ENCODE data around the gene MAP4K3. TPM values are rescaled to one million over a fixed set of nuclear protein-coding genes. Genes with fewer than 3 reads are reported as not detected.

MAP4K3 gene
- total RNA-seq, 1 donor from 2014 or later: 58.1 TPM

DNA sequence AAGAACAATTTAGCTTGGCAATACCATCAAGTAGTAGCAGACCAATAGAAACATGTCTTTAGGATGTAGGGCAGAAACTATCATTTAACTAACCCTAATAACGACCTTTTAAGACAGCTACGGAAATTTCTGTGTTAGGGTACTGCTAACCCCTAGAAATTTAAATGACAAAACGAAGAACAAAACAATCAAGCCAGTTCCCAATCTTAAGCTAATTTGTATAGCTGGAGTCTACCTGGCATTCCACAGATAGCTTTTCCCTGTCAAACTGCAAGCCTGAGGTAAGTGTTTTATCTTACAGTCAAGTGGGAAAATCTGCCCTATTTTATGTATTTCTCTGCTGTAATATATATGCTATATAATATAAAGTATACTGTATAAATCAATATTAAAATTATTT is 155.7 kb downstream of the MAP4K3 start:
- no peak overlapping the region for H2AFZ ChIP-seq (ENCODE audit: low read depth, low read length)
- no peaks in the 10 kb centered on the region for H3K79me2 ChIP-seq (ENCODE audit: insufficient read depth, low read length)
- Mint-ChIP-seq H3K4me1 (ENCODE audit: low read depth, unreplicated experiment) (peaks cover 12% of the 10 kb centered on the region), H3K9me3 (ENCODE audit: unreplicated experiment) (no peaks in the 10 kb centered on the region), H3K27ac (ENCODE audit: unreplicated experiment) (no peak overlapping the region), H3K36me3 (ENCODE audit: low read depth, unreplicated experiment) (peaks cover 13% of the 10 kb centered on the region), H3K27me3 (ENCODE audit: low read depth, unreplicated experiment) (no peaks in the 10 kb centered on the region), H3K4me3 (ENCODE audit: unreplicated experiment) (no peak overlapping the region)
- DNase-seq (ENCODE audit: low read depth): no peak
- H3K27me3 ChIP-seq (ENCODE audit: insufficient read depth, low read length): no peaks in the 10 kb centered on the region
- no peak overlapping the region for H3K9ac ChIP-seq (ENCODE audit: low read length)
- FAIRE-seq: no peak
- no peaks in the 10 kb centered on the region for H3K9me3 ChIP-seq (ENCODE audit: insufficient read depth, low read depth, low read length)
- H4K20me1 ChIP-seq (ENCODE audit: insufficient read depth, low read length): peaks cover 3% of the 10 kb centered on the region
- no peak overlapping the region for H3K4me2 ChIP-seq (ENCODE audit: low read length)
- peaks cover 31% of the 10 kb centered on the region for H3K36me3 ChIP-seq (ENCODE audit: insufficient read depth, low read length)
- H3K4me3 ChIP-seq (ENCODE audit: insufficient read depth, low read depth, low read length): no peak overlapping the region
- H3K4me1 ChIP-seq (ENCODE audit: insufficient read depth, low read length): no peaks in the 10 kb centered on the region
- TF ChIP-seq EZH2 (IDR thresholded peaks at IDR 0.05; ENCODE audit: insufficient read depth, low read length): no peak
- TF ChIP-seq, protein P1, sequence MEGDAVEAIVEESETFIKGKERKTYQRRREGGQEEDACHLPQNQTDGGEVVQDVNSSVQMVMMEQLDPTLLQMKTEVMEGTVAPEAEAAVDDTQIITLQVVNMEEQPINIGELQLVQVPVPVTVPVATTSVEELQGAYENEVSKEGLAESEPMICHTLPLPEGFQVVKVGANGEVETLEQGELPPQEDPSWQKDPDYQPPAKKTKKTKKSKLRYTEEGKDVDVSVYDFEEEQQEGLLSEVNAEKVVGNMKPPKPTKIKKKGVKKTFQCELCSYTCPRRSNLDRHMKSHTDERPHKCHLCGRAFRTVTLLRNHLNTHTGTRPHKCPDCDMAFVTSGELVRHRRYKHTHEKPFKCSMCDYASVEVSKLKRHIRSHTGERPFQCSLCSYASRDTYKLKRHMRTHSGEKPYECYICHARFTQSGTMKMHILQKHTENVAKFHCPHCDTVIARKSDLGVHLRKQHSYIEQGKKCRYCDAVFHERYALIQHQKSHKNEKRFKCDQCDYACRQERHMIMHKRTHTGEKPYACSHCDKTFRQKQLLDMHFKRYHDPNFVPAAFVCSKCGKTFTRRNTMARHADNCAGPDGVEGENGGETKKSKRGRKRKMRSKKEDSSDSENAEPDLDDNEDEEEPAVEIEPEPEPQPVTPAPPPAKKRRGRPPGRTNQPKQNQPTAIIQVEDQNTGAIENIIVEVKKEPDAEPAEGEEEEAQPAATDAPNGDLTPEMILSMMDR (IDR thresholded peaks at IDR 0.05; ENCODE audit: insufficient read depth, low read depth, low read length): no peak
- no peak overlapping the region for H3K27ac ChIP-seq (ENCODE audit: low read depth, low read length)

GRCh38 chr2:39275016-39275415 is 162.1 kb downstream of the MAP4K3 start:
- Mint-ChIP-seq H3K9me3 (ENCODE audit: unreplicated experiment) (no peaks in the 10 kb centered on the region), H3K4me1 (ENCODE audit: low read depth, unreplicated experiment) (no peaks in the 10 kb centered on the region), H3K36me3 (ENCODE audit: low read depth, unreplicated experiment) (peaks cover 11% of the 10 kb centered on the region), H3K4me3 (ENCODE audit: unreplicated experiment) (no peak overlapping the region), H3K27ac (ENCODE audit: unreplicated experiment) (no peak overlapping the region), H3K27me3 (ENCODE audit: low read depth, unreplicated experiment) (no peaks in the 10 kb centered on the region)
- DNase-seq (ENCODE audit: low read depth) (no peak), FAIRE-seq (no peak)
- no peak overlapping the region for H2AFZ ChIP-seq (ENCODE audit: low read depth, low read length)
- no peak overlapping the region for H3K4me2 ChIP-seq (ENCODE audit: low read length)
- no peaks in the 10 kb centered on the region for H3K79me2 ChIP-seq (ENCODE audit: insufficient read depth, low read length)
- H3K9me3 ChIP-seq (ENCODE audit: insufficient read depth, low read depth, low read length): no peaks in the 10 kb centered on the region
- no peaks in the 10 kb centered on the region for H3K4me1 ChIP-seq (ENCODE audit: insufficient read depth, low read length)
- H3K4me3 ChIP-seq (ENCODE audit: insufficient read depth, low read depth, low read length): no peak overlapping the region
- no peak for TF ChIP-seq EZH2 (IDR thresholded peaks at IDR 0.05; ENCODE audit: insufficient read depth, low read length)
- H3K27me3 ChIP-seq (ENCODE audit: insufficient read depth, low read length): no peaks in the 10 kb centered on the region
- H3K36me3 ChIP-seq (ENCODE audit: insufficient read depth, low read length): peaks cover 27% of the 10 kb centered on the region
- H3K9ac ChIP-seq (ENCODE audit: low read length): no peak overlapping the region
- no peak overlapping the region for H3K27ac ChIP-seq (ENCODE audit: low read depth, low read length)
- H4K20me1 ChIP-seq (ENCODE audit: insufficient read depth, low read length): no peaks in the 10 kb centered on the region

GRCh38 chr2:39269941-39270340 is 167.1 kb downstream of the MAP4K3 start:
- TF ChIP-seq EZH2 (IDR thresholded peaks at IDR 0.05; ENCODE audit: insufficient read depth, low read length): no peak
- TF ChIP-seq, protein P1 (IDR thresholded peaks at IDR 0.05; ENCODE audit: insufficient read depth, low read depth, low read length): no peak
- FAIRE-seq (no peak), DNase-seq (ENCODE audit: low read depth) (no peak)
- no peak overlapping the region for H3K4me3 ChIP-seq (ENCODE audit: insufficient read depth, low read depth, low read length)
- H3K4me1 ChIP-seq (ENCODE audit: insufficient read depth, low read length): no peaks in the 10 kb centered on the region
- no peaks in the 10 kb centered on the region for H3K9me3 ChIP-seq (ENCODE audit: insufficient read depth, low read depth, low read length)
- H3K9ac ChIP-seq (ENCODE audit: low read length): no peak overlapping the region
- H3K4me1 Mint-ChIP-seq (ENCODE audit: low read depth, unreplicated experiment): peaks cover 8% of the 10 kb centered on the region
- H3K4me3 Mint-ChIP-seq (ENCODE audit: unreplicated experiment): no peak overlapping the region
- H3K79me2 ChIP-seq (ENCODE audit: insufficient read depth, low read length): no peaks in the 10 kb centered on the region
- no peak overlapping the region for H3K27ac Mint-ChIP-seq (ENCODE audit: unreplicated experiment)
- no peaks in the 10 kb centered on the region for H3K36me3 Mint-ChIP-seq (ENCODE audit: low read depth, unreplicated experiment)
- no peaks in the 10 kb centered on the region for H3K9me3 Mint-ChIP-seq (ENCODE audit: unreplicated experiment)
- no peak overlapping the region for H3K27ac ChIP-seq (ENCODE audit: low read depth, low read length)
- H3K27me3 Mint-ChIP-seq (ENCODE audit: low read depth, unreplicated experiment): no peaks in the 10 kb centered on the region
- no peak overlapping the region for H3K4me2 ChIP-seq (ENCODE audit: low read length)
- H3K27me3 ChIP-seq (ENCODE audit: insufficient read depth, low read length): no peaks in the 10 kb centered on the region
- peaks cover 10% of the 10 kb centered on the region for H3K36me3 ChIP-seq (ENCODE audit: insufficient read depth, low read length)
- H4K20me1 ChIP-seq (ENCODE audit: insufficient read depth, low read length): peaks cover 5% of the 10 kb centered on the region
- H2AFZ ChIP-seq (ENCODE audit: low read depth, low read length): no peak overlapping the region

All from astrocyte (in vitro differentiated cells and primary cell).